ENCODE measurements around the gene LMO2. TPM values are rescaled to one million over a fixed set of nuclear protein-coding genes. Genes with fewer than 3 reads are reported as not detected.

LMO2 gene
- total RNA-seq, 1 experiment from 2014 or later: not detected

DNA sequence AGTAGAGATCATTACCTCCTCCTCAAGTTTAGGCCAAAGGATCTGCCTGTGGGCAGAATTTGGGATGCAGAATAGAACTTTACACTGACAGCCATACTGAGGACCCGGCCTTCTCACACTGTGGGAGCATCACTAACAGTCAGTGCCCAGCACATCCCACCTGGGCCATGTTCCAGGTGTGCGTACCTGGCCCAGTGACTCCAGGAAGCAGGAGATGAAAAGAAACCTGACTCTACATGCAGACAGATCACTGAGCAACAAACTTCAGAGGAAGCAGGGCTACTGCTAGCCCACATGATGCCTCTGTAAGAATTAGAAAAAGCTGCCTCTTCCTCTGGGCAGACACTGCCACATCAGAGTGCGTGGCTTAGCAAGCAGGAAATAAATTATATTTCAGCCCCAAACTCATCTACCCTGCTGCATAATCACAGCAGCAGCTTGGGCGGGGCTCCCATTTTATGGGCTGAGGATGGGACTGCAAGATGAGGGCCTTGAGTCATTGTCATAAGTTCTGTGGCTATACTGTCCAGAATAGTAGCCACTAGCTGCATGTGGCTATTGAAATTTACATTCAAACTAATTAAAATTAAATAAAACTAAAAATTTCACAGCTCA, 6.0 kb upstream of the LMO2 start:
- in situ Hi-C loops (cut with HindIII; ENCODE audit: low pct_unique_long_range_greater_than_20kb, low sequenced_read_pairs): no loop called here
- DNase-seq (ENCODE audit: low read depth, low spot score): no peak

DNA sequence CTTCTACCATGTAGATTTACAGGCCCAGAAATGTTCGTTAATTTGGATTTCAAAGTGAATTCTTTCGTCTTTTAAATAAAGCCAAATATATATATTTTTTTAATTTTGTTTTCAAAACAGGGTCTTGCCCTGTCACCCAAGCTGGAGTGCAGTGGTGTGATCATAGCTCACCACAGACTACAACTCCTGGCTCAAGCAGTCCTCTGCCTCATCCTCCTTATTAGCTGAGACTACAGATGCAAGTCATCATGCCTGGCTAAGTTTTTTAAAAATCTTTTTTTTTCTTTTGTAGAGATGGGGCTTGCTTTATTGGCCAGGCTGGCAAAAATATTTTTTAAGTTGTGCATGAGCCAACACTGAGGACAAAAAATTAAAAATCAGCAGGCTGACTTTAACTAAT, 5.0 kb upstream of the LMO2 start:
- DNase-seq (ENCODE audit: low read depth, low spot score): no peak
- in situ Hi-C loops (cut with HindIII; ENCODE audit: low pct_unique_long_range_greater_than_20kb, low sequenced_read_pairs): no loop called here

DNA sequence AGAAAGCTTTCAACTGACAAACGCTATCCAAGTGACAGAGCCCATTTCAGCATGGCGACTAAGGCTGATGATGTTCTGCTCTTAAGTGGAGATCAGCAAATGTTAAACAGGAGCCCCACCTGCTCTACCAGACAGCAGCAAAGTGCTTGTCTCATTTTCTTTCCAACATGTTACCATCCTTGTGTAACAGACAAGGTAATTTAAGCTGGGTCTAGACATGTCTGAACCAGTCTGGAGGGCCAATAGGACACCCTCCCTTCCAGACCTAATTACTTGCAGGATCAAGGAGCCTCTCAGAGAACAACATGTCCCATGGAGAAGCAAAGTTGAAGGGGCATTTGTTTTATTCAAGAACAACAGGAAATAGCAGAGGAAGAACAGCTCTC, 3.9 kb upstream of the LMO2 start:
- in situ Hi-C loops (cut with HindIII; ENCODE audit: low pct_unique_long_range_greater_than_20kb, low sequenced_read_pairs): no loop called here
- DNase-seq (ENCODE audit: low read depth, low spot score): no peak

DNA sequence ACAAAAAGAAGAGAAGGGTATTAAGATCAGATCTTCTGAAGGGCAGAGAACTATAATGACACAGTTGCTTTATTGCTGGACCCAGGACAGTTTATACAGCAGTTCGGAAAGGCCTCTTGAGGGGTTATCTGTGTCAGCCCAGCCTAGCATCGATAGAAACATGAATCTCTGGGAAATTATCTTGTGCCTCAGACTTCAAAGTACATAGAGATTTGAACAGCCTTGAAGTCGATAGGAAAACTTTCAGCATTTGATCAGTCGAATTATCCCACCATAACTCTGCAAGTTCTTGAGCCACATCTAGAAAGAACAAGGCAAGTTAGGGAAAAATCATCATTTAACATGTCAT, 2.5 kb upstream of the LMO2 start:
- in situ Hi-C loops (cut with HindIII; ENCODE audit: low pct_unique_long_range_greater_than_20kb, low sequenced_read_pairs): no loop called here
- DNase-seq (ENCODE audit: low read depth, low spot score): no peak

DNA sequence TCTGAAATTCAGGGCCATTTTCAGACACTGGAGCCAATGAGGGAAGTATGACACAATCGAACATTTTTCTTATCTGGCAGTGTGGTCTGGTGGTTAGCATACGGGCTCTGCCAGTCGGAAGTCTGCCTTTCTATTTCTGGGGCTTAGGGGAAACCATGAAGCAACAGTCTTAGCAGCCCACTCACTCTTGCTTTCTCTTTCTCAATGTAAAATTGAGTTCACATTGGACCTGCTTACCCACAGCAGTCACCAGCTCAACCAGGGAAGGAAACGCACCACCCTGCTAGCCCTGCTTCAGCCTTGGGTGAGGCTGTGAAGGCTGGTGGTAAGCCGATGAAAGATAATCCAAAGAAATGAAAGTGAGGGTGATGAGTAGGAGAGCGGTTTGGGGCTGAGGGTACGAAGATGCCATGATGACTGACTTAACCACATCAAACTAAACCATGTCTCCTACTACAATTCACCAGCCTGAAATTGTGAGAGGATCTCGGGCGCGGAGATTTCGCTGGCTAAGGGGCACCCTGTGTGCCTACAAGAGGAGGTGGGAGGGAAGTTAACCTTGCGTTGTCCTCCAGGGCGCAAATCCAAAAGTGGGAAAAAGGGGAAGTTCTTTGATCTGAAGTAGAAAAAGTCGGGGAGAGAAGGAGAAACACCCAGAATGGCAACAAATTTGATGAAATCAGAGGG, 2.0 kb upstream of the LMO2 start:
- in situ Hi-C loops (cut with HindIII; ENCODE audit: low pct_unique_long_range_greater_than_20kb, low sequenced_read_pairs): no loop called here
- DNase-seq (ENCODE audit: low read depth, low spot score): no peak

DNA sequence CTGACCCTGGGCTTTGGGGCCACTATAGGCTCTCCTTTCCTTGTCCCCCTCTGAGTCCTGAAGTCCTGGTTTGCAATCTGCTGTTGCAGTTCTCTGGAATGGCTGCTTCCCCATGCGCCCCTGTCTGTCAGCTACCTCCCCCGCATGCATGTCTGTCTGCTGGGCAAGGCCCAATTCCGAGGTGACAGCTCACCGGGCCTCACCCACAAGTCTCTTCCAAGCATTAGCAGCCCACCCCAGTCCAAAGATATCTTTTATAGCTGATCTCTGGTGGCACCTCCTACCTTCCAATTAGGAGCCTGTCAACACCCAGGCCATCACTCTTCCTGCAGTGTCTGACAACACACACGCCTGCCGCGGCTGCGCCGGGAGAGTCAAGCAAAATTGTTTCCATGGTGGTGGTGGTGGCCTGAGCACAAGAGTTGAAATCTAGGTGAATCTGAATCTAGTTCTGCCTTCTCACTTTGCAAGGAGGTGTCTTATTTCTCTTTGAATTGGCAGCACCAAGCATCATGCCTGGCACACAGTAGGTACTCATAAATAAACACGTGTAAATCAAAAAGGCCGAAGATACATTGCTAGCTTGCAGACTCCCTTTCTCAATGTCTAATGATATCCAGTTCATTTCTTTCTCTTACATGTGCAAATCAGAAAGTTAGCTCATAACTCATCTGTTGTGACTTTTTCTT, 1.2 kb upstream of the LMO2 start:
- no peak for DNase-seq (ENCODE audit: low read depth, low spot score)
- in situ Hi-C loops (cut with HindIII; ENCODE audit: low pct_unique_long_range_greater_than_20kb, low sequenced_read_pairs): no loop called here

DNA sequence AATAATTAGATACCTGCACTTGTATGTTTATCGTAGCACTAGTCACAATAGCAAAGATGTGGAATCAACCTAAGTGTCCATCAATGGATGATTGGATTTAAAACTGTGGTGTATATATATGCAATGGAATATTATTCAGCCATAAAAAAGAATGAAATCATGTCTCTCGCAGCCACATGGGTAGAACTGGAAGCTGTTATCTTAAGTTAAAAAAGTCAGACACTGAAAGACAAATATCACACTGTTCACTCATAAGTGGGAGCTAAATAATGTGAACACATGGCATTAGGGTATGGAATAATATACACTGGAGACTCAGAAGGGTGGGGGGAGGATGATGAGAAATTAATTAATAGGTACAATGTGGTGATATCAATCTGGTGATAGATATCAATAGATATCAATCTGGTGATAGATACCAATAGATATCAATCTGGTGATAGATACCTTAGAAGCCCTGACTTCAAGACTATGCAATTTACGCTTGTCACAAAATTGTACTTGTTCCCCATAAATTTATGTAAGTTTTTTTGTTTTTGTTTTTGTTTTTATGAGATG, 2.0 kb downstream of the LMO2 start:
- no peak for DNase-seq (ENCODE audit: low read depth, low spot score)
- in situ Hi-C loops (cut with HindIII; ENCODE audit: low pct_unique_long_range_greater_than_20kb, low sequenced_read_pairs): no loop called here

DNA sequence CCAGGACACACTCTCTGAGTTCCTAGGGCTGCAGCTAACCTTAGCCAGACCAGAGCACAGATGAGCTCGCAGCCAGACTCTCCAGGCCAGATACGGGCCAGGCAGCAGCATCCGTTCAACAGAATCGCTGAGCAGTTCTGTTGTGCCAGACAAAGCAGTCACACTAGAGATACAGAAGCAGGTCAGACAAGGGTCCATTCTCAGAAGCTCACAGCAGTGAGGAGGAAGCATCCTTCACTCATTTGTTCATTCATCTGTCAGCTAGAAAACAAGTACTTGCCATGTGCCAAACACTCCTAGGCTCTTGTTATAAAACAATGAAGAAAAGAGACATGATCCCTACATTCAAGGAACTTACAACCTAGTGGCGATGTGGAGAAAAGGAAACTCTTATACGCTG, 2.6 kb downstream of the LMO2 start:
- DNase-seq (ENCODE audit: low read depth, low spot score): no peak
- in situ Hi-C loops (cut with HindIII; ENCODE audit: low pct_unique_long_range_greater_than_20kb, low sequenced_read_pairs): no loop called here

DNA sequence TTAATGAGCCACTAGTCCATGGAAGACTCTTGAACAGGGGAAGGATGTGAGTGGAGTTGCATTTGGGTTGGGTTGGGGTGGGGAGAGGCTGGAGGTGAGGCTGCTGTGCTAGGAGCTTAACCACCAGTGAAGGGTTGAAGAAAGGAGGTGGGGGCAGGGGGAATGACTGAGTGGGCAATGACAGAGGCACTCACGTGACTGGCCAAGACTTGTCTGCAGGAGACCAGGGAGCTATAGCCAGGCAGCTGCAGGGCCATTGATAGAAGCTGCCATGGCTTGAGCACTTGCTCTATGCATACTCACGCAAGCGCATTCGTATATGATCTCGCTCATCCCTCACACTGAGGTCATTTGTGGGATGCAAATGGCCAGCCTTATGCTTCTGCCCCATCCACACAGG, 4.0 kb downstream of the LMO2 start:
- no peak for DNase-seq (ENCODE audit: low read depth, low spot score)
- in situ Hi-C loops (cut with HindIII; ENCODE audit: low pct_unique_long_range_greater_than_20kb, low sequenced_read_pairs): no loop called here

DNA sequence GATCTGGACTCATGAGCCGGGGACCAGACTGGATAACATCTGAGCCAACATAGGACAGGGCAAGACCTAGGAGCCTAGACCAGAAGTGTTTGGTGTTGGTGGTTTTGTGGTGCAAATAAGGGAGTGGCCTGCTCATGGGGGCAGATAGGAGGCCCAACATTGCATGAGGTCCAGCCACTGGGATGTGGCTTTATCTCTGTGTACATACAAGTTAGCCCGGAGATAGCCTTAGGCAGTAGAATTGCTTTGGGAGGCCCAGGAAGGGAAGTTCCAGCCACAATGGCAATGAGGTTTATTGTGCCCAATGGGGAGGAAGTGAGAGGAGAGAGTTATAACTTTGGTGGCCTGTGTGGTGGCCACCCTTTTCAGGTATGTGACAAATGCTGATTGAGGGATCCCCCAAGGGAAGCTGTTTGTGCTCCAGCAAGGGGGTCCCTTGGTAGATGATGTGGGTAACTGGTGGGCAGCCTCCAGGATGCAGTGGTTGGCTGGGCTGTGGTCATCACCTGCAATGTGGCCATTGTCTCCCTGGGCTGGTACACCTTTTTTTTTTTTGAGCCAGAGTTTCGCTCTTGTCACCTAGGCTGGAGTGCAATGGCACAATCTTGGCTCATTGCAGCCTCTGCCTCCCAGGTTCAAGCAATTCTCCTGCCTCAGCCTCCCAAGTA, 6.4 kb downstream of the LMO2 start:
- in situ Hi-C loops (cut with HindIII; ENCODE audit: low pct_unique_long_range_greater_than_20kb, low sequenced_read_pairs): no loop called here
- DNase-seq (ENCODE audit: low read depth, low spot score): no peak

DNA sequence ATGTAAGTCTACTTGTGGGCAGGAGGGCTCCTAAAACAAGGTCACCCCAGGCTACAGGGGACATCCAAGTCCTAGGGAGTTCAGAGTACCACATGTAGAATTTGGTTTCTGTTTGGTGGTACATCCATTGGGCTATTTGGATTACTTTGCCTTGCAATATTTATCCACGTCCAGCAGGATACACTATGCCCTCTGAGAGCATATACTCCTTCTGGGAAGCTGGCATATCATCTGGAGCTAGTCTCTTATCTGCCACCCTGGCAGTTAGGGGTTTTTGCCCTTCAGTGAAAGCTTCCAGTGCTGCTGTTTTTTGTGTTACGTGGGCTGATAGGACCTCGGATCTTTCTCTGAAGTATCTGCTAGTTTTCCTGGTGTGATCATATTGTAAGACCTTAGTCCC, 7.3 kb downstream of the LMO2 start:
- in situ Hi-C loops (cut with HindIII; ENCODE audit: low pct_unique_long_range_greater_than_20kb, low sequenced_read_pairs): no loop called here
- DNase-seq (ENCODE audit: low read depth, low spot score): no peak

DNA sequence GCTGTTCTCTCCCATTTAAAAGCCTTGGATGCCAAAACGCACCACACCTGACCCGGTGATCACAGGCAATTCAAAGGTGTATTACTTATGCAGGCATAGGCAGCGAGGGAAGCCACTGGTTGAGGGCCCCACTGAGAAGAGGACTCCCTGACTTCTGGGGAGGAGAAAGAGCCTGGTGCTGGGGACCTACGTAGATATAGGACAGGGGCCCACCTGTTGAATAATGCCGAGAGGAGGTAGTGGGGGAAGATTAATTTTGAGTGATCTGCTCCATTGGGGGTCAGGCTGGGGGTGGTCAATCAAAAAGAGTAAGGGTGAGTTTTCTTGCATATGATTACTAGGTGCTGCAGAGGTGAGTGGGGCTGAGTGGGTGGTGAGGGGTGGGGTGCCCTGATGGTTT, 7.8 kb downstream of the LMO2 start:
- in situ Hi-C loops (cut with HindIII; ENCODE audit: low pct_unique_long_range_greater_than_20kb, low sequenced_read_pairs): no loop called here

DNA sequence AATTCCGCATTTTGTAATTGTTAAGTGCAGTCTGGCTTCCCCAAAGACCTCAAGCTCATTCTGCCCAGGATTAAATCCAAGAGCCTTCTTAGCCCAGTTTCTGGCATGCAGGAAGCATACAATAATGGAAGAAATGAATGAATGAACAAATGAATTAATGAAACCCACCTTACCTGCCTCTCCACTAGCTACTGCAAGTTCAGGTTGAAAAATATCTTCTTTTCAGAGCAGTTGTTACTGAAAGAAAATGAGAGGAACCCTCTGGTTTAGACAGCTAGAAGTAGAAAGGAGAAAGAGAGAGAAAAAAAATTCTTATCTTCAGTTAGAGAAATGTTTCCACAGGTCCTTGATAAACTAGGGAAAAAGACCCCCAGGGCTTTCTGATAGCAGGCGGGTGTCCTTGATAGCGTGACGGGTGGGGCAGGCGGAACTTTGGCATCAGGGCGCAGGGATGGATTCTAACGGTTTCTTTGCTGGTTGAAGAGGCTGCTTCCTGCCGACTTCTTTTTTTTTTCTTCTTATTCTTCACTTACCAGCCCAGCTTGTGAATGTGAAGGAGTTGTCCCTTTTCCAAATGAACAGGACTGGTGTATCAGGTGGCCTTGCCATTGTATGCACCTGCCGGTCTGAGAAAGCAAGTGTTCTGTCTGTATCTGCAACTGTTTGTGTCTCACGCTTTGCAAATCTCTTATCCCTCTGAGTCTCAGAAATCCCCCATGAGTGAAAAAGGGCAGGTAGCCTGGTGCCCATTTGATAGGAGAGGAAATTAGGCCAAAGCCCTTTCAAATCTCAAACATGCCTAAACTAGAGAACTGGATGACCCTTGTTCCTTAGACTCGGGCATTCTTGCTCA, 10.0 kb downstream of the LMO2 start:
- DNase-seq (ENCODE audit: low read depth, low spot score): no peak
- in situ Hi-C loops (cut with HindIII; ENCODE audit: low pct_unique_long_range_greater_than_20kb, low sequenced_read_pairs): no loop called here

More for the DNA sequence above, 7.8 kb downstream of the LMO2 start:
- no peak for DNase-seq (ENCODE audit: low read depth, low spot score)

DNA sequence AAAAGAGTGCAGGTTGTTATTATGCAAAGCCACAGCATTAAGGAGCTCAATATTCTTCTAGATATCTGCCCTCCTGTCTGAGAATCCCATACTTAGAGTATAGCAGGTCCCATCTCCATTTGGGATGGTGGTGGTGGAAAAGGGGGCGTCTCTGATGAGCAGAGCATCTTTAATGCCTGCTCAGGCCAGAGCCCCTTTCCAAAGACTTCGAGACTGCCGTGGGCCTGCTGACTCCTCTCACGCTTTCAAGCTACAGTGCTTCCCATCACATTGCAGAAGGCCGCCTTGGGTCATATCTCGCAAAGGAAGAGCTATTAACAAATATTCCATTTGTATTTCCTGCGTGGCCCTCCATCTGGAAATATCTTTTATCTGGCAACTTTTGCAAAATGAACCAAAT, 10.9 kb downstream of the LMO2 start:
- in situ Hi-C loops (cut with HindIII; ENCODE audit: low pct_unique_long_range_greater_than_20kb, low sequenced_read_pairs): no loop called here
- DNase-seq (ENCODE audit: low read depth, low spot score): no peak

DNA sequence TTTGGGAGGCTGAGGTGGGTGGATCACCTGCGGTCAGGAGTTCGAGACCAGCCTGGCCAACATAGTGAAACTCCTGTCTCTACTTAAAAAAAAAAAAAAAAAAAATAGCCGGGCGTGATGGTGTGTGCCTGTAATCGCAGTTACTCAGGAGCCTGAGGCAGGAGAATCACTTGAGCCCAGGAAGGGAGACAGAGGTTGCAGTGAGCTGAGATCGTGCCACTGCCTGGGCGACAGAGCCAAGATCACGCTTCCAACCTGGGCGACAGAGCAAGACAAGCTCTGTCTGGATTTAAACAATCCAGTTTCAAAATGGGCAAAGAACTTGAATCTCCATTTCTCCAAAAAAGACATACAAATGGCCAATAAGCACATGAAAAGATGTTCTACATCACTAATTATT, 12.5 kb downstream of the LMO2 start:
- in situ Hi-C loops (cut with HindIII; ENCODE audit: low pct_unique_long_range_greater_than_20kb, low sequenced_read_pairs): no loop called here

DNA sequence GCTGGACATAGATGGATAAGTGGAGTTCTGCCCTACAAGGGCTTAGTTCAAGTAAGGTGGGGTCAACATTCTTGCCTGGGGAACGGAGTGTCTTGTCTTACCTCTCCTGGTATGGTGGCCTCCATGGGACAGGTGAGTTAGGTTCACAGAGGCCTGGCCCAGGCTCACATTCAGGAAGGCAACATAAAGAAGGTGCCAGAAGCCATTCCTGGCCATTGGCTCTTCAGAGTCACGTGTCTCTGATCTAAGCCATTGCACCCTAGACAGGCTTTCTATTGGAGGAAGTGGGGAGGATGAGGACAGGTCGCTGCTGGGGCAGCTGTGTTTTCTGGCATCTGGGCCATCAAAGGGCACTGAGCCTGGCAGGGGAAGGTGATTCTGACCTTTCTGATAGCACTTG, 14.8 kb downstream of the LMO2 start:
- no peak for DNase-seq (ENCODE audit: low read depth, low spot score)
- in situ Hi-C loops (cut with HindIII; ENCODE audit: low pct_unique_long_range_greater_than_20kb, low sequenced_read_pairs): no loop called here

More for the DNA sequence above, 12.5 kb downstream of the LMO2 start:
- no peak for DNase-seq (ENCODE audit: low read depth, low spot score)

DNA sequence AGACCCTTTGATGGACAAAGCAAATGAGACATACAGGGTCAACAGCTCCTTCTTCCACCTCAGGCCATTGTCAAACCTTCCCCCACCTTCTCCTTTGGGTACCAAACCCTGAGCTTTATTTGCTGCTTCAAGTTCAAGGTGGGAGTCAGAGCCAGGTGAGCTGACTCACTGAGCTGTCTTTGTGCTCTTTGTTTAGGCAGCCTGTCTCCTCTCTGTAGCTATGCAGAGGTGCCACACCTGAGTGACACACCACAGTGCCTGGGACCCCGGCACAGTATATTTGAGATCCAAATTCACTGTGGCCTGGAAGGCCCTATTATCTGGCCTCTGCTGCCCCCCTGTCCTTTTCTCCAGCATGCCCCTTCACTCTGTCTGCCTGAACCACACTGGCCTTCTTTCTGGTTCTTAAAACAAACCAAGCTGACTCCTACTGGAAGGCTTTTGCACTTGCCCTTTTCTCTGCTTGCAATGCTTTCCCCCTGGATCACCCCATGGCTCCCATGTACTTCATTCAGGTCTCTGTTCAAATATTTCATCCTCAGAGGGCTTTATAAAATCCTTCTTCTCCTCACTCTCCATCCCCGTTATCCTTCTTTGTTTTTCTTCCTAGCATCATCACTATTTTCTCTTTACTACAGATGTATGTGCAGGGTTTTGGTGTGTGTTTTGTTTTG, 16.1 kb downstream of the LMO2 start:
- no peak for DNase-seq (ENCODE audit: low read depth, low spot score)
- in situ Hi-C loops (cut with HindIII; ENCODE audit: low pct_unique_long_range_greater_than_20kb, low sequenced_read_pairs): no loop called here

Measured in SK-MEL-5 (cell line).